Stimulated activated CD8-positive, alpha-beta memory T cell treated with anti-CD3 and anti-CD28 coated beads, Interleukin-4, amount 100 ng/mL, for 24 hours (primary cell): ENCODE results near the gene KIF5A.

ENCODE experiments used
- DNase-seq: peaks from one replicate; pipeline ENCODE4 v3.0.0-alpha.2; 2020; ENCODE audit warnings: low read depth

KIF5A gene

GRCh38 chr12:57535764-57536596 is 13.9 kb upstream of the KIF5A start:
- DNase-seq, result no peak

GRCh38 chr12:57536597-57536942 is 13.3 kb upstream of the KIF5A start:
- no peak for DNase-seq

DNA sequence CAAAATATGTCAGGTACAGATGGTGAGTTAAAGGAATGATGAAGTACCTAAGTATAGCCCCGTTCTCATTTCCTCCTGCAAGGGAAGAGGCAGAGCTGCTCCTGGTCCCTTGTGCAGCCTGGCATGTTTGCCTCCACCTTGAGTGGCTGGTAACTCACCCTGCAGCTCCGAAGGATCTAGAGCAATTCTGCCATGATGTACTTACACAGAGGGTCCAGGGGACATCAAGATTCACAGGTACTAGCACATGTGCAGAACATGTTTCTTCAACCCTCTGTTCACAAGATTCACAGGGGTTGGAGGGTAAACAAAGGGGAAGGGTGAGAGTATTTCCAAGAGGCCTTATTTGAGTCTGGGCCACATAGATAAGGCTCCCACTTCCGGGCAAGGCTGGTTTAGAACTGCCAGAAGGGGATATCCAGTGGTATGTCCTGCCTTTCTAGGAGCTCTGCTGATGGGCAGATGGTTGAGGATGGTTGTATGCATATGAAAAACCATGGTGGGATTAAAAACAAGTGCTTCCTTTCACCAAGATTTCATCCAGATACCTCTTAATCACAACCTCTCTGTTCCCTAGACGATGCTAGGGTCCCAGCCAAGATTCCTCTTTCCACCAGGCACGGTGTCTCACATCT is 10.6 kb upstream of the KIF5A start:
- no peak for DNase-seq

GRCh38 chr12:57541001-57541400 is 8.8 kb upstream of the KIF5A start:
- no peak for DNase-seq

- no peak for DNase-seq
Observed at GRCh38 chr12:57541717-57542116, 8.1 kb upstream of the KIF5A start.

DNA sequence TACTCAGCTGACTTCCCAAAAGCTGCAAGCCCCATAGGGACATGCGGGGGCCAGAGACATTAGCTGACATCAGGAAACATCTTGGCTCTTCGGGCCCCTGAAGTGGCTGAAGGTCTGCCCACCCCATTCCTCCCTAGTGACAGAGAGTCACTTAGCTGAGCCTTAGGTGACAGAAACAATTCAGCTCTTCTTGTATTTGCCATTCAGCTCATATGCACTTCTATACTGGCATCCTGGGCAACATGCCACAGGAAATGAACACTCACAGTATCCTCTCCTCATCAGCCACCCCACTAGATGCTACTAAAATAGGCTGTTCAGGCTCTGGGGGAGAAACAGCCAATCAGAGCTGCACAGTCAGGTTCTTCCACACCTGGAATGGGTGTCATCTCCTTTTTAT is 6.3 kb upstream of the KIF5A start:
- DNase-seq, result no peak

- no peak for DNase-seq
Observed at GRCh38 chr12:57545809-57546437, 3.9 kb upstream of the KIF5A start.

- peak; percentile 87 for DNase-seq
Observed at GRCh38 chr12:57546438-57547287, 3.2 kb upstream of the KIF5A start, which contains the start of gene DCTN2. Gene DCTN2 (minus strand): TSS chr12:57547192. CDS start chr12:57547063, 129 bp downstream.

GRCh38 chr12:57547288-57548012 is 2.4 kb upstream of the KIF5A start:
- no peak for DNase-seq

GRCh38 chr12:57548013-57548315 is 1.9 kb upstream of the KIF5A start:
- no peak for DNase-seq

DNA sequence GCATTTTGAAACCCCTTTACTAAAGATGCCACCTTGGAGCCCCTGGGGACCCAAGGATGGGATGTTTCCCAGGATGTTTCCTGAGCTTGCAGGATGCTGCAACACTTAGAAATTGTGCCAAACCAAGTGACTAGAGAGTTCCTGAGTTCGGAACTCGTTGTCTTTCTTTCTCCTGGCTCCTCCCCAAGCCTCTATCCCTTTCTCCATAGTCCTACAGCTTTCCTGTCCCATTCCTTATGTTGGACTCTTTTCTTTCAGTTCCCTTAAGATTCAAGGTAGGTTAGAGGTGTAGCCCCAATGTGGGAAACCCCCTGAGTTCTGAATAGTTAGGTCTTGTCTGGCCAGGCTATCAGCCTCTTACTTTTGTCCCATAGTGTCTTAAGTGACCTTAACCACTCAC is 1.4 kb upstream of the KIF5A start:
- DNase-seq, result no peak

- no peak for DNase-seq
Observed at GRCh38 chr12:57549203-57549908, 488 bp upstream of the KIF5A start.

- no peak for DNase-seq
Observed at GRCh38 chr12:57550641-57551549, 1.1 kb downstream of the KIF5A start.

GRCh38 chr12:57551637-57552305 is 1.9 kb downstream of the KIF5A start:
- DNase-seq, result no peak

- DNase-seq, result no peak
Observed at GRCh38 chr12:57552306-57552651, 2.4 kb downstream of the KIF5A start.

DNA sequence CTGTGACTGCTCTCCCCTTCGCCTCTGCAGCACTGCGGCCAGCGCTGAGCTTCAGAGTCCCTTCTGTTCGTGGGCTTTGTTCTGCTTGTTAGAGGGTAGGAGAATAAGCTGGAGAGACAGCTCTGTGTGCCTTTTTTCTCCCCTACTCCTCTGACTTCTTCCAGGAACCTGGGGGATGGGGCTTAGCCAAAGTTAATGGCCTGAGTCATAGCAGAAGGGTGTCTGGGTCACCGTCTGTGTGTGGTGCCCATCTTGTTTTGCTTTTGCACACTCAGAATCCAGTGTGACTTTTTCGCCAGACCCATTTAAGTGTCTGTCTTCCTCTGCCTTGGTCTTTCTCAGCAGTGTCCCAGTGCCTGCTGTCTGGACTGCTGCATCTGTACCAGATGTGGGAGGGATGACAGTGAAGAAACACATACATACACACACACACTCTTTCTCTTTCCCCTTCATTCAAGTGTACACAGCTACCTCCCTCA is 3.0 kb downstream of the KIF5A start:
- no peak for DNase-seq

DNA sequence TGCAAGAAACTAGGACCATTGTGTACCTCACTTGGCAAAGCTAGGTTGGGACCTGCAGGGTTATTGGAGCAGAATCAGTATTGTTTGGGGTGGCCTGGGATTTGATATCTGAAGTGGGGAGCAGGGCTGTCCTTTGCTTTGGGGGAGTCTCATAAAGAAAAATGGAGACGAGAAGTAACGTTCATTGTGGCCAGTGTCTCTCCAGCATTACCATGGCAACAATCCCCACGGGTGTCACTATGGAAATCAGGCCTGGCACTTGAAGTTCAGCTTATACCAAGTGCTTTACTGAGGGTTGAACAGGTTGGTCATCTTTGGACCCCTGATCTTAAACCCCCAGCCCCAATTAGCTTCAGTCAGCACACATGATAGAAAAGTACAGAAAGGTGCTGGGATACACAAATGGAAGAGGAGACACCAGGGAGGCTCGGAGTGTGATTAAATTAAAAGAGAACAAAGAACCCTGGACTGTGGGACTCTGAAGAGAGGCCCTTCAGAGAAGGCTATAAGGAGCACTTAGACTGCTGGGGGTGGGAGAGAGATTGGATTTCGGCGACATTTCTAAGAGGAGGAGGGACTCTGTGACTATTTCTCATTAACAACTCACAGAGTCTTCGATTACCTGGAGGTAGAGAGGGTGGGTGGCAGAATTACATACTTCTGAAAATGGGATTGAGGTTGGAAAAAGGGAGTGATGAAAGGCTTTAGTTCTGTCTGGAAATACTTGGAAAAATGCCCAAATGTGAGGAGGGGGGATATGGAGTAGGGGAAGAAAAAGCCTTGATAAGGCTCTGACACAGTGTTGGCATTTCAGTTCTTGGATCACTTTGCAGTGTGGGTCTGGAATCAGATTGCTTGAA is 3.7 kb downstream of the KIF5A start:
- no peak for DNase-seq

- no peak for DNase-seq
Observed at GRCh38 chr12:57554453-57554852, 4.6 kb downstream of the KIF5A start.
